CD4-positive, alpha-beta T cell treated with Interferon alpha-2 for 1 hour (primary cell): ENCODE data around the gene EYA3.

ENCODE experiments used
- DNase-seq, 2 donors: peaks; one replicate each; pipeline ENCODE4 v3.0.0-alpha.2; 2020 to 2022

EYA3 gene, protein sequence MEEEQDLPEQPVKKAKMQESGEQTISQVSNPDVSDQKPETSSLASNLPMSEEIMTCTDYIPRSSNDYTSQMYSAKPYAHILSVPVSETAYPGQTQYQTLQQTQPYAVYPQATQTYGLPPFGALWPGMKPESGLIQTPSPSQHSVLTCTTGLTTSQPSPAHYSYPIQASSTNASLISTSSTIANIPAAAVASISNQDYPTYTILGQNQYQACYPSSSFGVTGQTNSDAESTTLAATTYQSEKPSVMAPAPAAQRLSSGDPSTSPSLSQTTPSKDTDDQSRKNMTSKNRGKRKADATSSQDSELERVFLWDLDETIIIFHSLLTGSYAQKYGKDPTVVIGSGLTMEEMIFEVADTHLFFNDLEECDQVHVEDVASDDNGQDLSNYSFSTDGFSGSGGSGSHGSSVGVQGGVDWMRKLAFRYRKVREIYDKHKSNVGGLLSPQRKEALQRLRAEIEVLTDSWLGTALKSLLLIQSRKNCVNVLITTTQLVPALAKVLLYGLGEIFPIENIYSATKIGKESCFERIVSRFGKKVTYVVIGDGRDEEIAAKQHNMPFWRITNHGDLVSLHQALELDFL

DNA sequence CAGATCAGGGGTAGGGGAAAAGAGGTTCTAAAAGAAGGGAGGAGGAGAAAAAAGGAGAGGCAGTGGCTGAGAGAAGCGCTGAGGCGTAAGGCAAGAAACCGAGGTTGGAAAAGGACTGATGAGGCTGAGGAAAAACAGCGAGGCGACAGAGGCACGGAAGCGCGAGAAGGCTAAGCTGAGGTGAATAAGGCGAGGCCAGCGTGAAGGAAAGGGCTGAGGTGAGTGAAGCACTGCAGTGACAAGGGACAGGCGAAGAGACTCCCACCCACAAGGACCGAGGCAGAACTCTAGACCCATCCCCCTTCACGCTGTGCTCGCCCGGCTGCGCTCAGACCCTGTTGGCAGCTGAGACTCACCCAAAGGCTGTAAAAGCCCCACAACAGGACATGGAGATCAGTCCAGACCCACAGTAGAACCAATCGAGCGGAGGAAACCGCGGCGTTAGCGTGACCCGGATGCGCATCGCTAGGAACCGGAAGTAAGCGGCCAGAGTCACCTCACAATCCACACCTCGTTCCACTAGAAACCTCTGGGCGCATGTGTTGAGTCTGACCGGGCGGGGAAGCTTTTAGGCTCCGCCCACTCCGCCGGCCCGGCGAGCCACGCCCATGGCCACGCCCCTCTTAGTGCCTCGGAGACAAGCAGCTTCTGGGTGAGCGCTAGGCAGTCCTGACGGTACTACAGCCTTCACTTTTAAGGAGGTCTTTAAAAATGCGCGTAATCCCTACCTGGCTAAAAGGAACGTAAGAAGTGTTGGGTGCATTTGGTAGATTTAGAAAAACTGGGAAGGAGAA lies at the start of gene EYA3:
Gene EYA3 (minus strand): TSS at position 443 of the 794 bp plus-strand sequence. CDS start 30,584 bp downstream, outside the sequence.
- peak; percentile 99 to 100 for DNase-seq

DNA sequence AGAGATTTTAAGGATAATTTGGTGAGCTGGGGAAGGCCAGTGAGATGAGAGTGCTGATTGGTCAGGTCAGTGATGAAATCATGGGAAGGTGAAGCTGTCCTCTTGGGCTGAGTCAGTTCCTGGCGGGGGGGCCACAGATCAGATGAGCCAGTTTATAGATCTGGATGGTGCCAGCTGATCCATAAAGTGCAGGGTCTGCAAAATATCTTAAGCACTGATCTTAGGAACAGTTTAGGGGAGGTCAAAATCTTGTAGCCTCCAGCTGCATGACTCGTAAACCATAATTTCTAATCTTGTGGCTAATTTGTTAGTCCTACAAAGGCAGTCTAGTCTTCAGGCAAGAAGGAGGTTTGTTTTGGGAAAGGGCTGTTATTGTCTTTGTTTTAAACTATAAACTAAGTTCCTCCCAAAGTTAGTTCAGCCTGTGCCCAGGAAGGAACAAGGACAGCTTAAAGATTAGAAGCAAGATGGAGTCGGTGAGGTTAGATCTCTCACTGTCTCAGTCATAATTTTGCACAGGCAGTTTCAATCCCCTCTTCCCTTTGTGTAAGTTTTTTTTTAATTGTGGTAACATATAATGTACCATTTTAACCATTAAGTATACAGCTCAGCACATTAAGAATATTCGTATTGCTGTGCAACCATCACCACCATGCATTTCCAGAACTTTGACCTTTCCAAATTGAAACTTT lies 48.7 kb upstream of the EYA3 start:
- no peak for DNase-seq

DNA sequence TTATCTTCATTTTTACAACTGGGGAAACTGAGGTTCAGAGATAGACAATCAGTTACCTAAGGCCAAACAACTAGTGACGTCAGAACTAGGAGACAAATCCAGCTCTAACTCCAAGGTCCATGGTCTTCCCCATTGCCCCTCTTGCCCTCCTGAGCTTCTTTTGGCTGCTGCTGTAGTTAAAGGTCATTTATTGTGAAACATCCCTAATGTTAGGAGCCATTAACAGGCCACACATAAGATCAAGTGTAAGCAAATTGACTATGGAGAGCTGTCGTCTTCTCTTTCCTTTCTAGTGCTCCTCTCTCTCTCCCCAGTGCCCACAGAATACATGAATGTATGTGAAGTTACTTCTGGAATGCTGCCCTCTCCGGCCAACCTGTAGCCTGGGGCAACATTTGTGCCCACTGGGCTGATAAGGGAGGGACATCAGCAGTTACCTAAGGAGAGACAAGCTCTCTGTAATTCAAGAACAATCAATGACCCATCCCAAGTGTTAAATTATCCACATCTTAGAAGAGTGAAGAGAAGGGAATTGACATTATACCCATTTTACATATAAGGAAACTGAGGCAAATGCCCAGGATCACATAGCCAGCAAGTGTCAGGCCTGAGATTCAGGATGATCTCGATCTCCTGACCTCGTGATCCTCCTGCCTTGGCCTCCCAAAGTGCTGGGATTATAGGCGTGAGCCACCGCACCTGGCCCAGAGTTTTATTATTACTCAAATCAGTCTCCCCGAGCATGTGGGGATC lies 47.9 kb upstream of the EYA3 start:
- no peak for DNase-seq

DNA sequence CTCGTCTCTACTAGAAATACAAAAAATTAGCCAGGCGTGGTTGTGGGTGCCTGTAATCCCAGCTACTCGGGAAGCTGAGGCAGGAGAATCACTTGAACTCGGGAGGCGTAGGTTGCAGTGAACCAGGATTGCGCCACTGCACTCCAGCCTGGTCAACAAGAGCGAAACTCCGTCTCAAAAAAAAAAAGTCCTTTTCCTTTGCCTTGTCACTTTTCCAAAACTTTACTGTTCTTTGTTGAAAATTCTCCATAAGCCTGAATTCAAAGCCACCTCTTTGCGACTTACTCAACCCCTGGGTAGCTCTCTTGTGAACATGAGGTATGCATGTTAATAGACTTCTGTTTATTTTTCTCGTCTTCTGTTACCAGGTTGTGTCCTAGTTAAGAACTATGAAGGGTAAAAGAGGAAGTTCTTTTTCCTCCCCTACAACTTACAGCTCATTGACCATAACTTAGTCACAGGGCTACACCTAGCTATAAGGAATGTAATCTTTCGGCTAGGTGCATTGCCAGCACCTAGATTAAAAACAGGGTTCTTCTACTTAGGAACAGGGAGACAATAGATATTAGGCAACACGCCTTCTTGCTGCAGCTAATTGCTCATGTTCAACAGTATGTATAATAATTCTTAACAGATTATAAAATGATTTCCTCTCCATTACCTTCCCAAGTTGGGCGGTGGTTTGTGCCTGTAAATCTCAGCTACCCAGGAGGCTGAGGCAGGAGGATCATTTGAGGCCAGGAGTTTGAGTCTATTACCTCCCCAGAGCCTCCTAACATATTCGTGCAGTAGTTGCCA lies 47.2 kb upstream of the EYA3 start:
- no peak for DNase-seq

DNA sequence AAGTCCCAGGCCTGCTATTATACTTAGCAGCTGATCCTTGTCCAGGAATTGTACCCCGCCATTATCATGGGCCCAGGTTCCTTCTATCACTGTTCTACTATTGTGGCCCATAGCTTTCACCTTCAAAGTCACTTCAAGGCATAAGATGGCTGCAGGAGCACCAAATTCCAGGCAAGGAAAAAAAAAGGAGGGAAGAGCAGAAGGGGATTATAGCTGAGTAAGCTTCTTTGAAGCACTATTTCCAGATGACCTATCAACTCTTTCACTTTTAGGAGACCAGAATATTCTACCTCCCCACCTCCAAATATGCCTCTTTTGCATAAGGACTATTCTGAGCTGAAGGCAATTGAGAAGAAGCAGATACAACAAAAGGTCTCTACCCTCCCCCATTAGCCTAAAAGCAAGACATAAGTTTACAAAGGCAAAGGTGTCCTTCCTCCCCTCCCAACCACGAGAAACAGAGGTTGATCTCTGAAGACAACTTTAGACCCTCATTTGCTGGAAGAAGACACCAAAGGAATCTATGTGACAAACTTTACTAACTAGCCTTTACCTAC lies 46.3 kb upstream of the EYA3 start:
- no peak for DNase-seq

DNA sequence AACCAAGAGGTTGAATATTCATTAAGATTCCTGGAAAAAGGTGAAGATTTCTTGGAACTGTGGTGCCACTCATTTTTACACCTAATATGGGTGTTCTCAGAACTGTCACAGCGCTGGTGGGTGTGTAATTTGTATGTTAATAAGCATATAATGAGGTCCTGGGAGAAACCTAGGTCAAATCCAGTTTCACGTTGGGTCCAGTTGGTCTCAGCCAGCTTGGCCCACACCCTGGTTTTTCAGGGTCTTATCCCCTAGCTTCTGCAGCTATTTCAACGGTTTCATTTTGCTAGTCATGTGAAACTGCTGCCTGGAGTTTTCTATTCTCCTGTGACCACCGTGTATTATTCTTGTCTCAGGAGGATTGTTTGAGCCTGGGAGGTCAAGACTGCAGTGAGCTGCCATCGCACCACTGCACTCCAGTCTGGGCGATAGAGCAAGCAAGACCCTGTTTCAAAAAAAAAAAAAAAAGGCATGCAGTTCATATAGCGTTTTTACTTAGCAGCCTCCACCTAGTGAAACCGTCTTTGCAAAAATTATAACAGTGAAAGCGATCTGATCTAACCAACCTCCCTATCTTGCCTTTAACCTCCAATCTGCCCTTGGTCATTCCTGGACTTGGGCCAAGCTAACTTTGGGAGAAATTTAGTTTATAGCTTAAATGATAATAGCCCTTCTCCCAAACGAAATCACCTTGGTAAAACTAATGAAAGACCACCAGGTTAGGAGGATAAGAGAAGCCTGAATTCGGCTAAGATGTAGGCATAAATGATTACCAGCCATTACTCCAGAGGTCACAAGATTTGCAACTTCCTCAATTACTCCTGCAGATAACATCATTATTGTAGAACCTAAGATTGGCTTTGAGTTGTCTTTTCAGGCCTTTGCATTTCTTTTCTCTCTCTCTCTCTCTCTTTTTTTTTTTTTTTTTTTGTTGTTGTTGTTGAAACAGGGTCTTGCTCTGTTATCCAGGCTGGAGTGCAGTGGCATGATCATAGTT lies 44.1 kb upstream of the EYA3 start:
- no peak for DNase-seq

DNA sequence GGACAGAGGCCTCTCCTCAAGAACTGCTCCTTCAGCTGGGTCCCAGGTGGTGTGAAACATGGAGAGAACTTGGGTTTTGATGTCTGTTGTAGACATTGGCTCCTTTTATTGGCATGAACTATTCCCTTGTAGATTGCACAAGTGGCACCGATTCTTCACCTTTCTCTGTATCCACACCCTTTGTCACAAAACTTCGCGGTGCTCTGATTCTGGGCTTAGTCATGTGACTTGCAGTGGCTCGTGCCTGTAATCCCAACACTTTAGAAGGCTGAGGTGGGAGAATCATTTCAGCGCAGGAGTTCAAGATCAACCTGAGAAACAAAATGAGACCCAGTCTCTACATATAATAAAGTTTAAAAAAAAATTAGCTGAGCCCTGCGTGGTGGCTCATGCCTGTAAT lies 42.5 kb upstream of the EYA3 start:
- no peak for DNase-seq

DNA sequence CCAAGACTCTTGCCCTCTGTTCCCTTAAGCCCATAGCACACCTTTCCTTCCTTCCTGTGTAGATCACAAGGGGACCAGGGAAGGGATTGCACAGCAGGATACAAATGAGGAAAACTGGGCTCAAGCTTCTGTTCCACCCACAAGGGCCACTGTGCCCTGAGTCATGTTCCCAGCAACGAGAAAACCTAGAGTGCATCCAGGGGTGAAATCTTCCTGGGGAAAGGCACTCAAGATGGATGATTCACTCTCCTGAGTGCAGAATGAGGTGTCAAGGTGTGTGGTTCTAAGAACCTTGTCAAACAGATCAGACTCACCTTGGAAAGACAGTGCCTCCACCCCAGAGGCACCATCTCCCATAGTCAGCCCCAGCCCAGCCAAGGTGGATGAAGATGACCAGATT lies 40.7 kb upstream of the EYA3 start:
- no peak for DNase-seq

DNA sequence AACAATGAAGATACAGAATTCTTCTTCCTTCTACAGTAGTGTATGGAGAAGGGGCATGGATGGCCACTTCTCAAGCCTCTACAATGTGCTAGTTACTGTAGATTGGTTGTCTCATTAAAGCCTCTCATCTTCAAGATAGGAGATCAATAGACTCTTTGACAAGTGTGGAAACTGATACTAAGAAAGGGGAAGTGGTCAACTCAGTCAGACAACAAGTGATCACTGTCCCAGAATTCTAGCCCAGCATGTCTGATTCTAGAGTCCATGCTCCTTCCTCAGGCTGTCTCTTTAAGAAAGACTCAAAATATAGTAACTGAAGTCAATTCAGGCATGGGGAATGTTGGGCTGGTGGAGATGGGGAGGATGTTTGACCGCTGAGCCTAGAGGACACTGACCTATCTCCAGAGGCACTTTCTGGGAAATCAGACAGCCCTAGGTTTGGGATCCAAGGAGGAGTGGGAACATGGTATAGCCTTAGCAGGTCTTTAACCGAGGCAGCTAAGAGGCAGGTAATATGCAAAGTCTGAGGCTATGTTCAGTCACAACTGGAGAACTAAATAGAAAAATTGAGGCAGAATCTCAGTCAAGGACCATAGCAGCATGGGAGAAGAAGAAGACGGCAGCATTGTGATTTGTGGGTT lies 39.3 kb upstream of the EYA3 start:
- DNase-seq = no peak

DNA sequence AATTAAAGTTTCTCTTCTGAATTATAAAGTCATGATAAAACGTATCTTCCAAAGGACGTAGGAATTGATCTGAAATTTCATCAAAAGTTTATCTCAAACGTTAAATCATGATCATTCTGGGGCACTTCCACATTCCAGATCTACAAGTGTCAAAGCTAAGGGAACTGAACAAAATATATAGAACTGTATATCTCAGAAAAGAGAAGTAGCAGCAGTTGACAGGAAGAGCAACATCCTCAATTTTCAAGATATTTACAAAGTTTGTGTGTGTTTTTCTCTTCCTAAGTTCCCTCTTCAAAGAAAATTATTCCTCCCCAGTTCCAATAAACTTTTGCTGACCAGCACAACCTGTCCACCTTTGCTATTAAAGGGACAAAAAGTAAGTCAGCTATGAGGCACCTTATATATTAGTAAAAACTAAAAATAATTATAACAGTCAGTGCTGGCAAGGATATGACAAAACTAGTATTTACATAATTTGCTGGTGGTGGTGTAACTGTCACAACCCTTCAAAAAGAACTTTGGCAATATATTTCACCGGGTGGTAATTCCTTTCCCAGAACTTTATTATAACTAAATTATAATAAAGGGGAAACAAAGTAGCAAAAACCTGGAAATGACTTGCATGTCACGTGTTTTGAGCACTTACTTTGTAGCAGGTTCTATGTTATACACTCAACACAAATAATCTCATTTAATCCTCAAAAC lies 38.5 kb upstream of the EYA3 start:
- no peak for DNase-seq

DNA sequence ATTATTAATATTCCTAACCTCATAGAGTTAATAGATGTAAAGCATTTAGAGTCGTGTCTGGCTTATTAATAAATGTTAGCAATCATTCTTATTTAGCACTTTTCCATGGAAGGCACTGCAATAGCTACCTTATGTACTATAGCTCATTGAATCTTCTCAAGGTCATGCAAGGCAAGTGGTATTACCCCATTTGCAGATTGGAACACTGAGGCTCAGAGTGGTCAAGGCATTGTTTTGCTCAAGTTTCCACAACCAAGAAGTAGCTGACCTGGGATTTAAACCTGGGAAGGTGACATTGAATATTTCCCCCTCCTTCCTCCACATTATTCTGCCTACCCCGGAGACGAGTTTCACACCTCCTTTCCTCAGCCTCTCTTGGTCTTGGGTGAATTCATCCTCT lies 37.8 kb upstream of the EYA3 start:
- DNase-seq = no peak

DNA sequence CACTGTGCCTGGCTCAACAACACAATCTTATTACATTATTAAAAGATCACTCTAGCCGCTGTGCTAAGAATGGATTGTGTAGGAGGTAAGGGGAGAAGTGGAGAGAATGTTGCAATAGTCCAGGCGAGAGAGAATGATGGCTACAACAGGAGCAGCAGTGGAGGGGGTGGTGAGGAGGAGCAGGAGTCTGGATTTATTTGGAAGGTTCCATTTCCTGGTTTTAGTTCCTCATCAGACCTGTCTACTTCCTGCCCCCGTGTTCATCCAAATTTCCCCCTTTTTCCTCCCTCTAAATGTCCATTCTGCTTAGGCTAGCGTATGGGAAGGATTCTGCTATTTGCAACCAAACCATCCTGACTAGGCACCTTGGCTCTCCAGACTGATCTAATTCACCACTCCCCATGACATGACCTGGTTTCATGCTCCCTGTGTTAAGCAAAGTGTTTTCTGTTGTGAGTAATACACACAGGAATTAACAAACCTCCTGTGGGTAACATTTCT lies 35.1 kb upstream of the EYA3 start:
- no peak for DNase-seq

DNA sequence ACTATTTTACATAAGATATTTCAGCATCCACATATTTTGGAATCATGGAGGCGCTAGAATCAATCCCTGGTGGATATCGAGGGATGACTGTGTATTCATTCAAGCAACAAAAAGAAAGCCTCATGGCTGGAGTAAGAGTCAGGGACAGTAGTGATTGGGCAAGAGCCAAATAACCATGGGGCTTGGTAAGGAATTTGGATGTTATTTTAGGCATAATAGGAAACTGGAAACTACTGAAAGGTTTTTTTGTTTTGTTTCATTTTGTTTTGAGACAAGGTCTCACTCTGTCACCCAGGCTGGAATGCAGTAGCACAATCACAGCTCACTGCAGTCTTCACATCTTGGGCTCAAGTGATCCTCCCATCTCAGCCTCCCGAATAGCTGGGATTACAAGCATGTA lies 33.8 kb upstream of the EYA3 start:
- DNase-seq = no peak

DNA sequence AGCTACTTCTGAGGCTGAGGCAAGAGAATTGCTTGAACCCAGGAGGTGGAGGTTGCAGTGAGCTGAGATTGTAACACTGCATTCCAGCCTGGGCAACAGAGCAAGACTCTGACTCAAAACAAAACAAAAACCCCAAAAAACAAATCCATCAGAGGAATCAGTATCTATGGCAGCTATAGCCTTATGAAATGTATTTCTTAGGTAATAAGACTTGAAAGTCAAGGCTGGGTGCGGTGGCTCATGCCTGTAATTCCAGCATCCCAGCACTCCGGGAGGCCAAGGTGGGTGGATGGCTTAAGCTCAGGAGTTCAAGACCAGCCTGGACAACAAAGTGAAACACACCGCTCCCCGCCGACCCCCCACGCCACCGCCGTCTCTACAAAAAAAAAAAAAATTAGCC lies 31.1 kb upstream of the EYA3 start:
- DNase-seq = no peak

DNA sequence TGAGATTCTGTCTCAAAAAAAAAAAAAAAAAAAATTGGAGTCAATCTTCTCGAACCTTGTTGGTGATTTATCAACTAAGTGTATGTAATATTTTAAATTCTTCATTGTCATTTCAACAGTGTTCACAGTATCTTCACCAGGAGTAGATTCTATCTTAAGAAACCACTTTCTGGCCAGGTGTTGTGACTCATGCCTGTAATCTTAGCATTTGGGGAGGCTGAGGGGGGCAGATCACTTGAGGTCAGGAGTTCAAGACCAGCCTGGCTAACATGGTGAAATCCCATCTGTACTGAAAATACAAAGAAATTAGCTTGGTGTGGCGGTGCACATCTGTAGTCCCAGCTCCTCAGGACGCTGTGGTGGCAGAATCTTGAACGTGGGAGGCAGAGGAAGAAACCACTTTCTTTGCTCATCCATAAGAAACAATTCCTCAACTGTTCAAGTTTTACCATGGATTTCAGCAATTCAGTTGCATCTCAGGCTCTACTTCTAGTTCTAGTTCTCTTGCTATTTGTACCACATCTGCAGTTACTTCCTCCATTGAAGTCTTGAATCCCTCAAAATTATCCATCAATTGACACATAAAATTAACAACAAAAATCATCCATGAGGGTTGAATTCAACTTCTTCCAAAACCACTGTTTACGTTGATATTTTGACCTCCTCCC lies 30.4 kb upstream of the EYA3 start:
- no peak for DNase-seq

DNA sequence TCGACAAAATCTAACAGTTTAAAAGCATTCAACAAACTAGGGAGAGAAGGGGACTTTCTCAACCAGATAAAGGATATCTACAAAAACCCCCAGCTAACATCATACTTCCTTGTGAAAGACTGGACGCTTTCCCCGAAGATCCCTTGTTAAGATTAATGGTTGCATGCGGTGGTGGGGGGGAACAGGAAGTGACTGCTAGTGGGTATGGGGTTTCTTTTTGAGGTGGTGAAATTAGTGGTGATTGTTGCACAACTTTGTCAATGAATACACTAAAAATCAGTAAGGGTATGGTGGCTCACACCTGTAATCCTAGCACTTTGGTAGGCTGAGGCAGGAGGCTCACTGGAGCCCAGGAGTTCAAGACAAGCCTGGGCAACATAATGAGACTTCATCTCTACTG lies 26.9 kb upstream of the EYA3 start:
- peak; percentile 52 to 72 for DNase-seq

DNA sequence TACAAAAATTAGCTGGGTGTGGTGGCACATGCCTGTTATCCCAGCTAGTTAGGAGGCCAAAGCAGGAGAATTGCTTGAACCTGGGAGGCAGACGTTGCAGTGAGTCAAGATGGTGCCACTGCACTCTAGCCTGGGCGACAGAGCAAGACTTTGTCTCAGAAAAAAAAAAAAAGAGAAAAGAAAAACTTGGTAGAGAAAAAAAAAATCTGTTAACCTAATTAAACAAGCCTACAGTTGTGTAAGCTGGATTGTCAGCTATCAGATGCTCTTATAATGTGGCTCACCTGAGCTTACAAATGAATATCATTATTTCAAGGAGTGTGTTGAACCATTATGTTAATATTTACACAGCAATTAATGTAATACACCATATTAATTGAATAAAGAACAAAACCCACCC lies 26.4 kb upstream of the EYA3 start:
- no peak for DNase-seq

DNA sequence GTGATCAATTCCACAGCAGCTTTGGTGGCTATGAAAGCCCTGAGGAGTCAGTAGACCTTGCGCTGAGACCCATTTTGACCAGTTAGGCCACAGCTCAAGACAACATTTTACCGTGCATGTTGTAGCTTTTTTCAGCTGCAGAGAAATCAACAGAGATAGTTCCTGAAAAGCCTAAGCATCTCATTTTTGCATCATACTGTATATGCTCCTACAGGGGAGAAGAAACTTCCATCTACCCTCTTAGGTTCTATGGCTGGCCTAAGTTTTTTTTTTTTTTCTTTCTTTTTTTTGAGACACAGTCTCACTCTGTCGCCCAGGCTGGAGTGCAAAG lies 24.8 kb upstream of the EYA3 start:
- DNase-seq = no peak
